GM21723 (cell line): Measurements from ENCODE around the gene TMEM181.
"Not testable (repeated sequence)": the region's sequence is repeated elsewhere in the genome, so short reads cannot be mapped to it uniquely, and the experiment has no call there.

Experiments
- ATAC-seq: cut with Tn5 transposase; IDR thresholded peaks from one replicate; pipeline ENCODE4 v1.9.1; 2021; ENCODE audit warnings: mild to moderate bottlenecking, moderate library complexity; ENCODE audit not compliant: unreplicated experiment

Gene TMEM181

GRCh38 chr6:158536891-158537798, 22.7 kb upstream of the TMEM181 start:
- no peak for ATAC-seq

GRCh38 chr6:158538741-158539140, 21.1 kb upstream of the TMEM181 start:
- ATAC-seq, result no peak

- ATAC-seq, result no peak
Observed at GRCh38 chr6:158539413-158539812, 20.5 kb upstream of the TMEM181 start.

- ATAC-seq, result no peak
Observed at GRCh38 chr6:158539881-158540280, 20.0 kb upstream of the TMEM181 start.

GRCh38 chr6:158543606-158544185, 16.2 kb upstream of the TMEM181 start:
- no peak for ATAC-seq

- ATAC-seq, result no peak
Observed at GRCh38 chr6:158544428-158544827, 15.5 kb upstream of the TMEM181 start.

GRCh38 chr6:158545043-158545966, 14.6 kb upstream of the TMEM181 start:
- ATAC-seq, result no peak

- ATAC-seq, result no peak
Observed at GRCh38 chr6:158548418-158549161, 11.3 kb upstream of the TMEM181 start.

GRCh38 chr6:158552055-158552795, 7.7 kb upstream of the TMEM181 start:
- no peak for ATAC-seq

GRCh38 chr6:158552796-158553138, 7.1 kb upstream of the TMEM181 start:
- no peak for ATAC-seq

GRCh38 chr6:158554611-158555361, 5.1 kb upstream of the TMEM181 start:
- ATAC-seq, result no peak

- ATAC-seq, result no peak
Observed at GRCh38 chr6:158556113-158556512, 3.8 kb upstream of the TMEM181 start.

GRCh38 chr6:158557110-158557509, 2.8 kb upstream of the TMEM181 start:
- not testable (repeated sequence) for ATAC-seq

GRCh38 chr6:158557927-158558326, 2.0 kb upstream of the TMEM181 start:
- no peak for ATAC-seq

GRCh38 chr6:158558415-158559306, 1.2 kb upstream of the TMEM181 start:
- ATAC-seq, result no peak

GRCh38 chr6:158559338-158559894, 475 bp upstream of the TMEM181 start:
- ATAC-seq, result no peak

GRCh38 chr6:158560836-158561320, 987 bp downstream of the TMEM181 start:
- peak; percentile 13 for ATAC-seq
